ENCODE data around the gene THAP7. TPM values are rescaled to one million over a fixed set of nuclear protein-coding genes. Genes with fewer than 3 reads are reported as not detected.

THAP7 gene
- total and polyA plus RNA-seq, 5 experiments from 2014 or later: 31.7 to 70.5 (median 55.5) TPM

DNA sequence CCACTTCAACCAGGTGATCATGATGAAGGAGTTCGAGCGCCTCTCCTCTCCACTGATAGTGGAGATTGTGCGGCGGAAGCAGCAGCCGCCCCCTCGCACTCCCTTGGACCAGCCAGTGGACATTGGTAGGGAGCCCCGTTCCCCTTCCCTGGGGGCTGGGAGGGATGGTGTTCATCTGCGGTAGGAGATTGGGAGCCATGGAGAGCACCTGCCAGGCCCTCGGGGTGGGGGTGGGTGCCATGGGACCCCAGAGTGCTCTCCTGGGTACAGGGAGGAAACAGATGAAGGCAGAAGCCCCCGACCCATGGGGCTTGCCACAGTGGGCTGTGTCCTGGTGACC lies 7.0 kb downstream of the THAP7 start:
- H3K4me3 Mint-ChIP-seq: no peak overlapping the region
- H3K27me3 Mint-ChIP-seq: no peaks in the 10 kb centered on the region
- H3K9me3 Mint-ChIP-seq: no peaks in the 10 kb centered on the region
- ATAC-seq (no peak), DNase-seq (no peak)
- H3K27ac Mint-ChIP-seq: peak overlapping the region in 2 of 10 donors; percentile 34 to 40
- peaks cover 7 to 18% (median 11%) of the 10 kb centered on the region in 4 donors for H3K4me1 Mint-ChIP-seq
- POLR2A ChIA-PET: interaction anchor here (1.6 kb wide), 1 partner anchor 7 kb away, joined by 5 read pairs; the partner anchor contains the start of gene THAP7
- peaks cover 0 to 24% (median 2%) of the 10 kb centered on the region in 3 donors for H3K36me3 Mint-ChIP-seq

DNA sequence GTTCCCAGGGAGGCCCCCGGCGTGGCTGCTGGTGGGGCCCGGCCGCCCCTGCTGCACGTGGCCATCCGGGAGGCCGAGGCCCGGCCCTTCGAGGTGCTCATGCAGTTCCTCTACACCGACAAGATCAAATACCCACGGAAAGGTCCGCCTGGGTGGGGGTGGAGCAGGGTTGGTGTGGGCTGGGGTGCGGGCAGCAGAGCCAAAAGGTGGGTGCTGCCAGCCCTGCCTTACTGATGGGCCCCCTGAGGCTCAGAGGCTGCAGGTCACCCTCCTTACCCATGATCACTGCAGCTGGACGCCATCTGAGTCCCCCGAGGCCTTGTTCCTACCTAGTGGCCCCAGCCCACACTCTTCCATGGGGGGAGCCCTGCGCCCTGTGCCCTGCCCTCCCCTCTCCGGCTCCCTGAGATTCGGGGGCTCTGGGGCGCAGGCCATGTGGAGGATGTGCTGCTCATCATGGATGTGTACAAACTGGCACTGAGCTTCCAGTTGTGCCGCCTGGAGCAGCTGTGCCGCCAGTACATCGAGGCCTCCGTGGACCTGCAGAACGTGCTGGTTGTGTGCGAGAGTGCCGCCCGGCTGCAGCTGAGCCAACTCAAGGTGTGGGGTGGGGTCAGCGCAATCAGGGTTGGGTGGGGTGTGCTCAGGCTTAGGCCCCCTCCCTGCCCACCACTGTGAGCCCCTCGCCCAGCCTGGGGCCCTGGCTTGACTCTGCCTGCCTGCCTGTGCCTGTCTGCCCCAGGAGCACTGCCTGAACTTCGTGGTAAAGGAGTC lies 7.6 kb downstream of the THAP7 start:
- DNase-seq (peak in 1 of 10 donors; percentile 43), ATAC-seq (no peak)
- POLR2A ChIA-PET: interaction anchor here (1.6 kb wide), 1 partner anchor 8 kb away, joined by 5 read pairs; the partner anchor contains the start of gene THAP7
- H3K27me3 Mint-ChIP-seq: no peaks in the 10 kb centered on the region
- peaks cover 0 to 24% (median 2%) of the 10 kb centered on the region in 3 donors for H3K36me3 Mint-ChIP-seq
- H3K27ac Mint-ChIP-seq: peak overlapping the region in 1 of 10 donors; percentile 40
- H3K9me3 Mint-ChIP-seq: no peaks in the 10 kb centered on the region
- no peak overlapping the region for H3K4me3 Mint-ChIP-seq
- peaks cover 7 to 20% (median 11%) of the 10 kb centered on the region in 4 donors for H3K4me1 Mint-ChIP-seq

DNA sequence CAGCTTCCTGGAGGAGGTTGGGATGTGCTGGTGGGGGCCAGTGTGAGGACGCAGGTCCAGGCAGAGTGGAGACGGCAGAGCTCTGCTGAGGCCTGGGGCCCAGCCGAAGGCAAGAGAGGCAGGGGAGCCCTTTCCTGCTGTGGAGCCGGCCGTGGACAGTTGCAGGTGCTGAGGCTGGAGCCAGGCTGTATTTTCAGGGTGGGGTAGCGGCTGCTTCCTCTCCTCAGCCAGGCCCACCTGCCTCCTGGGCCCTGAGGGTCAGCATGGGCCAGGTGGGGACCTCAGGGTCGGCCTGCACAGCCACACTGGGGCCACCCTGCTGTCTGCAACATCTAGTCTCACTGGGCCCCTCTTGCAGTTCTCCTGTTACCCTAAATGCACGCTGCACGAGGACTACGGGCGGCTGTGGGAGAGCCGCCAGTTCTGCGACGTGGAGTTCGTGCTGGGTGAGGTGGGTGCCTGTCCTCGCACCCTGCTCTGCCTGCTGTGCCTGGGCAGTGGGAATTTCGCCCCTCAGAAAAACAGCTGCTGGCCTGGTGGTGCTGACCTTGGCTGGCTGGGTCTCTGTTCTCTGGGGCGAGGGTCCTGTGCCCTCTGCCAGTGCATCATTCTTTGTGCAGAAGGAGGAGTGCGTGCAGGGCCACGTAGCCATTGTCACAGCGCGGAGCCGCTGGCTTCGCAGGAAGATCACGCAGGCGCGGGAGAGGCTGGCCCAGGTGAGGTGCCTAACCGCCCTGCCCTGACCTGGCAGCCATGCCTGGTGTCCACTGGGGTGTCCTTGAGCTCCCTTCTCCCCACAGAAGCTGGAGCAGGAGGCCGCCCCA lies 8.4 kb downstream of the THAP7 start:
- POLR2A ChIA-PET: interaction anchor here (1.6 kb wide), 1 partner anchor 9 kb away, joined by 5 read pairs; the partner anchor contains the start of gene THAP7

DNA sequence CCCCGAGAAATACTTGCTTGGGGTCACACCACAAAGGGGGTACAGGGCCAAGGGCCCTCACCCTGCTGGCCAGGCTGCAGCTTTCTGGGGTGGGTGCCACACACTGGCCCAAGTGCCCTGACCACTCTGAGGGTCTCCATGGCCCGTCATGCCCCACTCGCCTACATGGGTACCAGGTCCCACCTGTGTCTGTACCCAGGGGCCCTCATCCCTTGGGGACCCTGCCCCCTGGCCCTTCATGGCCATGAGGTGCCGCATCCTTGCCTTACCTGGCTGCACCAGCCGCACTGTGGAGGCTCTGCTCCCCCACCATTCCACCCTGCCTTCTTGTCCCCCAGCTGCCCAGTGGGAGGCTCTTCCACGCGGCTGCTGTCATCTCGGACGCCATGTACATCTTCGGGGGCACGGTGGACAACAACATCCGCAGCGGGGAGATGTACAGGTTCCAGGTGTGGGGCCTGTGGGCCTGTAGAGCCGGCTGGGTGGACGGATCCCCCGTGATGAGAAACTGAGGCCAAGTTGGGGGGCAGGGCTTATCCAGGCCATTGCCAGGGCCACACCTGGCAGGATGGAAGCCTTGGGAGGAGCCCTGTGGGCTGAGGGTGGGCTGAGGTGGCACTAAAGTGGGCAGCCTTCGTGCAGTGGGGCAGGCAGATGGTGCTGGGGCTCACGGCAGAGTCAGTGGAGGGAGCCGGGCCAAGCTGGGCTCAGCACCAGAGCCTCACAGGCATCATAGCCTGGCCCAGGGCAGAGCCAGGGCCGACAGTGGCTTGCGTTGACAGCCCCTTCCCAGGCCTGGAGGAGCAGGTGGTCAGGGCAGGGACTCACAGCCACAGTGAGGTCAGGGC lies 9.2 kb downstream of the THAP7 start:
- ATAC-seq (no peak), DNase-seq (peak in 1 of 10 donors; percentile 54)
- Mint-ChIP-seq H3K27ac (peak overlapping the region in 1 of 10 donors; percentile 67), H3K9me3 (no peaks in the 10 kb centered on the region), H3K27me3 (no peaks in the 10 kb centered on the region), H3K4me1 (peaks cover 0 to 15% (median 4%) of the 10 kb centered on the region in 4 donors), H3K36me3 (peaks cover 0 to 17% (median 2%) of the 10 kb centered on the region in 3 donors), H3K4me3 (no peak overlapping the region)
- POLR2A ChIA-PET: no interaction called here

More for the DNA sequence above, 8.4 kb downstream of the THAP7 start:
- H3K27ac Mint-ChIP-seq: peak overlapping the region in 1 of 10 donors; percentile 19
- H3K4me3 Mint-ChIP-seq: no peak overlapping the region
- peaks cover 7 to 17% (median 7%) of the 10 kb centered on the region in 4 donors for H3K4me1 Mint-ChIP-seq
- DNase-seq: peak in 1 of 10 donors; percentile 57
- no peaks in the 10 kb centered on the region for H3K27me3 Mint-ChIP-seq
- ATAC-seq: no peak
- no peaks in the 10 kb centered on the region for H3K9me3 Mint-ChIP-seq
- H3K36me3 Mint-ChIP-seq: peaks cover 0 to 20% (median 2%) of the 10 kb centered on the region in 3 donors

DNA sequence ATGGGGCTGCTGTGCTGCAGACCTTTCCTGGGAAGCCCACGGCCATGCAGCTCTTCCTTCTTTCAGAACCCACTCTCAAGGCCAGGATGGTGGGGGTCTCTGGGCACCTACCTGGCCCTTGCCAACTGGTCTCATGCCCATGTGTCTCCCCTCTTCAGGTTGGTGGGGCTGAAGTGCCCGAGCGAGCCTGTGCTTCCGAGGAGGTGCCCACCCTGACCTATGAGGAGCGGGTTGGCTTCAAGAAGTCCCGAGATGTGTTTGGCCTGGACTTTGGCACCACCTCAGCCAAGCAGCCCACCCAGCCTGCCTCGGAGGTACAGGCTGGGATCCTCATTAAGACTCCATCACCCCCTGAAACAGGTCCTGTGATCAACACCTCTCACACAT lies 9.9 kb downstream of the THAP7 start:
- no peak overlapping the region for H3K4me3 Mint-ChIP-seq
- no peak for DNase-seq
- POLR2A ChIA-PET: interaction anchor here (2.0 to 3.3 kb wide), 2 partner anchors 8 to 10 kb away, joined by 12 to 16 read pairs; partner anchors contain the start of gene LZTR1

DNA sequence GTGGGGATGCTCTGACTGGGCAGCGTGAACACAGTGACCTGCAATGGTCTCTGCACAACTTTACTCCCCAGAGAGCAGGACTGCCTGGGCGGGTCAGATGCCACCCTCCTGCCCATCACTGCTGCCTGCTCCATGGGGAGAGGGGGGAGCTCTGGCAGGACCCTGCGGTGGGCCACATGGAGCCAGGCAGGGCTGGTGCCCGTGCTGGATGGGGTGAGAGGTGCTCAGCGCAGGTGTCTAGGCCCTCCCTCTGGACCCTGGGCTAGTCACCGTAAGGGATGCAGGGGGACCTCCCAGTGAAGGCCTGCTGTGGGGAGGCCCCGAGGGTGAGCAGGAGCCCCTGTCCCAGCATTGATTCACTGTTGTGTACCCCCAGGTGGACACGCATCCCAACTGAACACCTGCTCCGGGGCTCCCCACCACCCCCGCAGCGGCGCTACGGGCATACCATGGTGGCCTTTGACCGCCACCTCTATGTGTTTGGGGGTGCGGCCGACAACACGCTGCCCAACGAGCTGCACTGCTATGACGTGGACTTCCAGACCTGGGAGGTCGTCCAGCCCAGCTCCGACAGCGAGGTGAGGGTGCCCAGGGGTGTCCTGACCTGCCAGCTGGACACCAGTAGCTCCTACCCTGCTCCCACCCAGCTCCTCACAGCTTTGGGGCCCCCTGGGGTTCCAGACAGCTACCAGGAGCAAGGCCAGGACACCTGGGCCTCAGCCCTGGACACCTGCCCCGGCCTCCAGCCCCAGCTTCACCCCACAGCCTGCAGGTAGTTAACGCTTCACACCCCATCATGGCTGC lies 10.5 kb downstream of the THAP7 start:
- POLR2A ChIA-PET: interaction anchor here (2.0 to 3.3 kb wide), 2 partner anchors 8 to 10 kb away, joined by 12 to 16 read pairs; partner anchors contain the start of gene LZTR1
- Mint-ChIP-seq H3K27ac (peak overlapping the region in 1 of 10 donors; percentile 67), H3K9me3 (no peaks in the 10 kb centered on the region), H3K4me3 (no peak overlapping the region), H3K36me3 (peaks cover 0 to 29% (median 2%) of the 10 kb centered on the region in 3 donors), H3K27me3 (no peaks in the 10 kb centered on the region), H3K4me1 (peaks cover 0 to 15% (median 4%) of the 10 kb centered on the region in 4 donors)
- DNase-seq: peak in 1 of 10 donors; percentile 42
- ATAC-seq: no peak

More for the DNA sequence above, 9.9 kb downstream of the THAP7 start:
- Mint-ChIP-seq H3K27ac (peak overlapping the region in 1 of 10 donors; percentile 67), H3K27me3 (no peaks in the 10 kb centered on the region), H3K36me3 (peaks cover 0 to 23% (median 2%) of the 10 kb centered on the region in 3 donors), H3K4me1 (peaks cover 0 to 15% (median 4%) of the 10 kb centered on the region in 4 donors), H3K9me3 (no peaks in the 10 kb centered on the region)
- ATAC-seq: no peak

DNA sequence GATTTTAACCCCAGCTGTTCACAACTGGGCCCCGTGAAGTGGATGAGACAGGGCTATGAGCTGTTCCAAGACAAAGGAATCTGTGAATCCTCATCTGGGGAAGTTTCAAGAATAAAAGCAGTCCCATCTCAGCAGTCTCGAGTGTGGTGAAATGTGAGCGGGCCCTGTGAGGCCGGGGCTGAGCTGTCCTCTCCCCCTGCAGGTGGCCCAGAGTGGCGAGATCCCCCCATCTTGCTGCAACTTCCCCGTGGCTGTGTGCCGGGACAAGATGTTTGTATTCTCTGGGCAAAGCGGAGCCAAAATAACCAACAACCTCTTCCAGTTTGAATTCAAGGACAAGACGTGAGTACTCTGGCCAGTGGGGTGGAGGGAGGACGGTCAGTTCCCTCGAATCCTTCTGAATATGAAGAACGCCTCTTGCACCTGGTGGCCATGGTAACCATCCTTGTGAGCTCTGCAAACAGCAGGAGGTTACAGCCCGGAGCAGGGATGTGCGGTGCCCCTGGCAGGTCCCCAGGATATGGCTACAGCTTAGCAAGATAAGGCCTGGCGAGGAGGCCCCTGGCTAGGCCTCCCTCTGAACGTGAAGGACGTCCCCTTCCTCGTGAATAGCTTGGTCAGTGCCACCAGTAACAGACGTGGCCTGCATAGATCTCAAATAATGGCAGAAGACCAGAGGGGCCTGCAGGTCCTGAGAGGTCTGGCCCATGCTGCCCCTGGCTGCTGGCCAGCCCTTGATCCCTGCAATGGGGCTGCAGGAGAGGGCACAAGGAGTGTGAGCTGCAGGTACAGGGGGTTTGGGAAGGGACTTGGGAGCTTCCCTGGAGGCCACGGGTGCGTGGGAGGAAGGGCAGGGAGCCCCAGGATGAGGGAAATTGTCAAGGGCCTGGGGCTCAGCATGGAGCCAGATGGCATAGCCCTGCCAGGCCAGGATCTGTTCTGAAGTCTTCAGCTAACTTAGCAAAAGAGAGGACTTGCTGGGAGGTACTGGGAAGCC lies 11.4 kb downstream of the THAP7 start:
- POLR2A ChIA-PET: interaction anchor here (1.2 to 3.3 kb wide), 3 partner anchors 9 to 12 kb away, joined by 5 to 16 read pairs (median 12); partner anchors contain the start of genes LZTR1 and THAP7
- no peak overlapping the region for H3K4me3 Mint-ChIP-seq
- no peaks in the 10 kb centered on the region for H3K27me3 Mint-ChIP-seq
- H3K4me1 Mint-ChIP-seq: peaks cover 0 to 15% (median 4%) of the 10 kb centered on the region in 4 donors
- peak overlapping the region in 2 of 10 donors; percentile 18 to 67 for H3K27ac Mint-ChIP-seq
- no peaks in the 10 kb centered on the region for H3K9me3 Mint-ChIP-seq
- ATAC-seq (no peak), DNase-seq (no peak)
- H3K36me3 Mint-ChIP-seq: peaks cover 0 to 33% (median 2%) of the 10 kb centered on the region in 3 donors

DNA sequence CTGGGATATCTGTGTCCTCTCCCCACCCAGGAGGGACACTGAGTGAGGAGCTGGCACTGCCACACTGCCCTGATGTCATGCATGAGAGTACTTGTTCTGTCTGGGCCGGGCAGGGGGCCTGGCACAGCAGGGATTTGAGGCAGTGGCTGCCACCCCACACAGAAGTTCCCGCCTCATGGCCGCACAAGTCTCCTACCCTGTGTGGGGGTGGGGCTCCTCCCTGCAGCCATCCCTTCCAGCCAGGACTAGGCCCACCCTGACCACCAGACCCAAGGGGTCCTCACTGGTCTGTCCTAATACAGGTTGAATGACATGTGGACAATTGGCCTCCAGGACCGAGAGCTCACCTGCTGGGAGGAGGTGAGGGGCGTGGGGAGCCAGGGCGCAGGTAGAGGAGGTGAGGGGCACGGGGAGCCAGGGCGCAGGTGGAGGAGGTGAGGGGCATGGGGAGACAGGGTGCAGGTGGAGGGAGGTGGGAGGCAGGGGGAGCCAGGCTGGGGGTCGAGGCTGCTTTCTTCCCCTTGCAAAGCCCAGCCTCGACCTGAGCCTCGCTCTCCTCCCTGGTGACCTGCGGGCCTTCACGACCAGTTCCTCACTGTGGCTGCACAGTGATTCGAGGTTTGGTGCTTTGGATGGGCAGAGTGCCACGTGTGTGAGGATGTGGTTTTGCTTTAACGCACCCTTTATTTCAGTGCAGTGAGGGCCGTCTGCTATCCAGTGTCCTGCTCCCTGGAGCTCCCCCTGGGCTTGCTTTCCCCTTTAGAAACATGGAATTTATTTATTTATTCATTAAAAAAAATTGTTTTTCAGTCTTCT lies 12.4 kb downstream of the THAP7 start:
- Mint-ChIP-seq H3K27ac (no peak overlapping the region), H3K4me1 (peaks cover 0 to 18% (median 4%) of the 10 kb centered on the region in 4 donors), H3K9me3 (no peaks in the 10 kb centered on the region), H3K27me3 (no peaks in the 10 kb centered on the region), H3K36me3 (peaks cover 0 to 31% (median 2%) of the 10 kb centered on the region in 3 donors), H3K4me3 (peak overlapping the region in 1 of 10 donors; percentile 19)
- no peak for DNase-seq
- ATAC-seq: no peak
- POLR2A ChIA-PET: interaction anchor here (1.2 to 3.3 kb wide), 2 partner anchors 10 to 13 kb away, joined by 5 to 16 read pairs; partner anchors contain the start of gene THAP7

DNA sequence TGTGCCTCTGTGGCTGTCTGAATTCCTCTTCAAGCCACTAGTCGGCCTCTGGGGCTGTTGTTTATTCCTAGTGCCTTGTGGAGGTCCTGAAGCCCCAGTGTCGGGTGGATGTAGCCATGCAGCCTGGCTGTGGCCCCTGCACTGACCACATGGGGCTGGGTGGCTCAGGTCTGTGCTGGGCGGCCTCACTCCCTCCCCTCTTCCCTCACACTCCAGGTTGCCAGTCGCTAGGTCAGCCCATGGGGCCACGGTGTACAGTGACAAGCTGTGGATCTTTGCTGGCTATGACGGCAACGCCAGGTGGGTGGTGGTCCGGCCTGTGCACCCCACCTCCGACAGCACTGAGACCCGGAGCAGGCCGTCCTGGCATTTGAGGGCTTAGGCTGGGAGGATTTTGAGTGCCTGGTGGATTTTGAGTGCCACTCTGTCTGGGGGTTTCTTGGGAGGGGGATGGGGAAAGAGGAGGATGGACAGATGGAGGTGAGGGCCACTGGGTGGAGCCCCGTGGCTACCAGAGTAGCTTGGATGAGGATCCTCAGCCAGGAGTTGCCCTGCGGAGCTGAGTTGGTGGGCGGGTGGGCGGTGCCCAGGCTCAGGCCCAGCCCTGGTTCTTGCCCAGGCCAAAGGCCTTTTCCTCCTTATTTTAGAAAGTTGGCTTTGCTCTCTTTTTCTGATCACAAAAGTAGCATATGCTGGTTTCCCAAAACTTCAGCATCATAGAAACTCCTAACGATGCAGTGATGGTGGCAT lies 13.2 kb downstream of the THAP7 start:
- no peaks in the 10 kb centered on the region for H3K27me3 Mint-ChIP-seq
- POLR2A ChIA-PET: interaction anchor here (3.3 kb wide), 1 partner anchor 11 kb away, joined by 16 read pairs; no protein-coding TSS in a partner anchor
- H3K27ac Mint-ChIP-seq: no peak overlapping the region
- no peak overlapping the region for H3K4me3 Mint-ChIP-seq
- no peak for DNase-seq
- peaks cover 0 to 31% (median 2%) of the 10 kb centered on the region in 3 donors for H3K36me3 Mint-ChIP-seq
- peaks cover 5 to 24% (median 8%) of the 10 kb centered on the region in 4 donors for H3K4me1 Mint-ChIP-seq
- no peak for ATAC-seq
- no peaks in the 10 kb centered on the region for H3K9me3 Mint-ChIP-seq

Data from naive thymus-derived CD8-positive, alpha-beta T cell (primary cell).